ENCODE measurements around the gene ST8SIA6.
A peak's percentile ranks its signal among the peaks of the same experiment; 100 is the strongest.

DNA sequence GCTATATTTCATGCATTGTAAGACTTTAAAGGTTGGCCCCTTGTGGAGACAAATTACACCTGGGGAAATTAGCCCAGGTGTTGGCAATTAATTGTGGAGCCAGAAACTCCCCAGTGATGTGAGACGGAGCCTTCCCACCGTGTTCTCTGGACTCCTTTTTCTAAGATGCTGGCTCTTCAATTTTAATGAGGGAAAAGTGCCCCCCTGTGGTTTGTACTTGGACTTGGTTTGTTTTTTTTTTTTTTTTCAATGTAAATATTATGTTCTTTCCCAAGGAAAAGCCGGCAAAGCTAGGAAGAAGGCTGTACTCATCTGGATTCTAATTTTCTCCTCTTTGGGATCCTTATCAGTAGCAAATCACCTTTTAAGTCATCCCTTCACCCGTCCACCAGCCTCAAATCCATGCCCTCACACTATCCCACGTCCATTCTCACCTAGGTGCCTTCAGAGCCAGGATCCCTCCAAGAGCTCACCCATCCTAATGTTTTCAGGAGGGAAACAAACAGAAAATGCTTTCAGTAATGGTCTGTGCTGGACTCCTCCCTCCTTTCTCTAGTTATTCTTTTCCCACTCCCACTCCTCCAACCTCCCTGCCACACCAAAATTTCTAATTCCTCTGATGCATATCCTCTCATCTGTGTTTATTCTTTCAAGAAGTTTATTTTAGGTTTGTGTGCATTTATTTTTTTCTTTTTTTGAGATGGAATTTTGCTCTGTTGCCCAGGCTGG, 20.4 kb upstream of the ST8SIA6 start:
- TF ChIP-seq TCF7L2 (IDR thresholded peaks at IDR 0.05; ENCODE audit: borderline replicate concordance, extremely low read depth, insufficient read depth, insufficient read length) = no peak
- TF ChIP-seq, protein P1, sequence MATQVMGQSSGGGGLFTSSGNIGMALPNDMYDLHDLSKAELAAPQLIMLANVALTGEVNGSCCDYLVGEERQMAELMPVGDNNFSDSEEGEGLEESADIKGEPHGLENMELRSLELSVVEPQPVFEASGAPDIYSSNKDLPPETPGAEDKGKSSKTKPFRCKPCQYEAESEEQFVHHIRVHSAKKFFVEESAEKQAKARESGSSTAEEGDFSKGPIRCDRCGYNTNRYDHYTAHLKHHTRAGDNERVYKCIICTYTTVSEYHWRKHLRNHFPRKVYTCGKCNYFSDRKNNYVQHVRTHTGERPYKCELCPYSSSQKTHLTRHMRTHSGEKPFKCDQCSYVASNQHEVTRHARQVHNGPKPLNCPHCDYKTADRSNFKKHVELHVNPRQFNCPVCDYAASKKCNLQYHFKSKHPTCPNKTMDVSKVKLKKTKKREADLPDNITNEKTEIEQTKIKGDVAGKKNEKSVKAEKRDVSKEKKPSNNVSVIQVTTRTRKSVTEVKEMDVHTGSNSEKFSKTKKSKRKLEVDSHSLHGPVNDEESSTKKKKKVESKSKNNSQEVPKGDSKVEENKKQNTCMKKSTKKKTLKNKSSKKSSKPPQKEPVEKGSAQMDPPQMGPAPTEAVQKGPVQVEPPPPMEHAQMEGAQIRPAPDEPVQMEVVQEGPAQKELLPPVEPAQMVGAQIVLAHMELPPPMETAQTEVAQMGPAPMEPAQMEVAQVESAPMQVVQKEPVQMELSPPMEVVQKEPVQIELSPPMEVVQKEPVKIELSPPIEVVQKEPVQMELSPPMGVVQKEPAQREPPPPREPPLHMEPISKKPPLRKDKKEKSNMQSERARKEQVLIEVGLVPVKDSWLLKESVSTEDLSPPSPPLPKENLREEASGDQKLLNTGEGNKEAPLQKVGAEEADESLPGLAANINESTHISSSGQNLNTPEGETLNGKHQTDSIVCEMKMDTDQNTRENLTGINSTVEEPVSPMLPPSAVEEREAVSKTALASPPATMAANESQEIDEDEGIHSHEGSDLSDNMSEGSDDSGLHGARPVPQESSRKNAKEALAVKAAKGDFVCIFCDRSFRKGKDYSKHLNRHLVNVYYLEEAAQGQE (IDR thresholded peaks at IDR 0.05; ENCODE audit: low read depth) = no peak
- TF ChIP-seq, protein P2, sequence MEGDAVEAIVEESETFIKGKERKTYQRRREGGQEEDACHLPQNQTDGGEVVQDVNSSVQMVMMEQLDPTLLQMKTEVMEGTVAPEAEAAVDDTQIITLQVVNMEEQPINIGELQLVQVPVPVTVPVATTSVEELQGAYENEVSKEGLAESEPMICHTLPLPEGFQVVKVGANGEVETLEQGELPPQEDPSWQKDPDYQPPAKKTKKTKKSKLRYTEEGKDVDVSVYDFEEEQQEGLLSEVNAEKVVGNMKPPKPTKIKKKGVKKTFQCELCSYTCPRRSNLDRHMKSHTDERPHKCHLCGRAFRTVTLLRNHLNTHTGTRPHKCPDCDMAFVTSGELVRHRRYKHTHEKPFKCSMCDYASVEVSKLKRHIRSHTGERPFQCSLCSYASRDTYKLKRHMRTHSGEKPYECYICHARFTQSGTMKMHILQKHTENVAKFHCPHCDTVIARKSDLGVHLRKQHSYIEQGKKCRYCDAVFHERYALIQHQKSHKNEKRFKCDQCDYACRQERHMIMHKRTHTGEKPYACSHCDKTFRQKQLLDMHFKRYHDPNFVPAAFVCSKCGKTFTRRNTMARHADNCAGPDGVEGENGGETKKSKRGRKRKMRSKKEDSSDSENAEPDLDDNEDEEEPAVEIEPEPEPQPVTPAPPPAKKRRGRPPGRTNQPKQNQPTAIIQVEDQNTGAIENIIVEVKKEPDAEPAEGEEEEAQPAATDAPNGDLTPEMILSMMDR (IDR thresholded peaks at IDR 0.05 in 2 of 3, conservative IDR thresholded peaks at IDR 0.05 in 1 of 3; ENCODE audit: borderline replicate concordance in 1 of 3, insufficient read depth in 1 of 3, low read depth in 2 of 3, low read length in 2 of 3) = peak in 2 of 3 experiments; percentile 28 to 45; a peak in 3 of 6 replicates
- no peak for TF ChIP-seq POLR2A (IDR thresholded peaks at IDR 0.05; ENCODE audit: borderline replicate concordance, extremely low read depth, insufficient read depth, insufficient read length)
- no peak for TF ChIP-seq EGR1 (IDR thresholded peaks at IDR 0.05; ENCODE audit: low read depth)
- TF ChIP-seq RAD21 (IDR thresholded peaks at IDR 0.05; ENCODE audit: low read depth) = peak; percentile 60
- no peak for TF ChIP-seq MAX (IDR thresholded peaks at IDR 0.05)
- TF ChIP-seq POLR2AphosphoS5 (IDR thresholded peaks at IDR 0.05; ENCODE audit: low read depth, low read length) = no peak
- no peak for TF ChIP-seq EZH2phosphoT487 (IDR thresholded peaks at IDR 0.05; ENCODE audit: borderline replicate concordance)
- TF ChIP-seq ZFX (IDR thresholded peaks at IDR 0.05) = no peak
- TF ChIP-seq CBX3 (IDR thresholded peaks at IDR 0.05; ENCODE audit: low read depth) = no peak
- TF ChIP-seq EZH2 (IDR thresholded peaks at IDR 0.05) = no peak
- no peak for TF ChIP-seq SIN3A (IDR thresholded peaks at IDR 0.05; ENCODE audit: low read depth)
- no peak for TF ChIP-seq FOSL1 (IDR thresholded peaks at IDR 0.05; ENCODE audit: low read depth)

All from HCT116 (cell line).